ENCODE results near the gene CELA2B.

DNA sequence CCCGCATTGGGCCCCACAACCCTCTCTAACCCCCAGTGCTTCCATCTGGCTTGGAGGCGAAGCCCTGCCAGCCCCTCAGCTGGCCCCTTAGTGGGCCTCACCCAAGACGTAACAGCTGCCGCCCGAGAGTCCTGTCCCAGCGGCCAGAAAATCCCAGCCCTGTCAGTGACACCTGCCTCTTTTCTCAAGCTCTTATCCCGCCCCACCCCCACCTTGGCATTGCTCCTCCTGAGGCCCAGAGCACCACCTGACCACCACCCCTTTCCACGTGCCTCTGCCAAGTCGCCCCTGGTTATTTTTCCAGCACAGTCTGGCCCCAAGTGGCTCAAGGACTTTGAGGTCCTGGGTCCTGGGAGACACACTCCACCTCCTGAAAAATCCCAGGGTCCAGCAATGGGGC lies 43.6 kb upstream of the CELA2B start:
- TF ChIP-seq, protein P1, sequence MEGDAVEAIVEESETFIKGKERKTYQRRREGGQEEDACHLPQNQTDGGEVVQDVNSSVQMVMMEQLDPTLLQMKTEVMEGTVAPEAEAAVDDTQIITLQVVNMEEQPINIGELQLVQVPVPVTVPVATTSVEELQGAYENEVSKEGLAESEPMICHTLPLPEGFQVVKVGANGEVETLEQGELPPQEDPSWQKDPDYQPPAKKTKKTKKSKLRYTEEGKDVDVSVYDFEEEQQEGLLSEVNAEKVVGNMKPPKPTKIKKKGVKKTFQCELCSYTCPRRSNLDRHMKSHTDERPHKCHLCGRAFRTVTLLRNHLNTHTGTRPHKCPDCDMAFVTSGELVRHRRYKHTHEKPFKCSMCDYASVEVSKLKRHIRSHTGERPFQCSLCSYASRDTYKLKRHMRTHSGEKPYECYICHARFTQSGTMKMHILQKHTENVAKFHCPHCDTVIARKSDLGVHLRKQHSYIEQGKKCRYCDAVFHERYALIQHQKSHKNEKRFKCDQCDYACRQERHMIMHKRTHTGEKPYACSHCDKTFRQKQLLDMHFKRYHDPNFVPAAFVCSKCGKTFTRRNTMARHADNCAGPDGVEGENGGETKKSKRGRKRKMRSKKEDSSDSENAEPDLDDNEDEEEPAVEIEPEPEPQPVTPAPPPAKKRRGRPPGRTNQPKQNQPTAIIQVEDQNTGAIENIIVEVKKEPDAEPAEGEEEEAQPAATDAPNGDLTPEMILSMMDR (IDR thresholded peaks at IDR 0.05) = no peak
- TF ChIP-seq POLR2A (IDR thresholded peaks at IDR 0.05) = no peak
